Astrocyte (in vitro differentiated cells and primary cell): ENCODE data around the gene SLC39A7. TPM values are rescaled to one million over a fixed set of nuclear protein-coding genes. Genes with fewer than 3 reads are reported as not detected.

Experiments
- DNase-seq: peaks from one replicate; pipeline ENCODE4 v3.0.0-alpha.2; 2010; ENCODE audit warnings: low read depth
- FAIRE-seq: peaks from 2 replicates; lab custom pipeline; 2011; peaks lifted over from hg19 to GRCh38; lab: Jason Lieb, UNC
- H2AFZ ChIP-seq: 2 replicates; pipeline ENCODE4 v1.6.0; 2012; ENCODE audit warnings: low read depth, low read length, inconsistent platforms
- H3K27ac ChIP-seq: 2 replicates; pipeline ENCODE4 v1.5.1; 2011; ENCODE audit warnings: low read depth, low read length, inconsistent platforms
- H3K27me3 ChIP-seq: 2 replicates; pipeline ENCODE4 v1.6.0; 2011; ENCODE audit warnings: low read length, inconsistent platforms; ENCODE audit not compliant: insufficient read depth
- H3K36me3 ChIP-seq: 2 replicates; pipeline ENCODE4 v1.5.1; 2011; ENCODE audit warnings: low read length, inconsistent platforms; ENCODE audit not compliant: insufficient read depth
- H3K4me1 ChIP-seq: 2 replicates; pipeline ENCODE4 v1.5.1; 2011; ENCODE audit warnings: low read length, inconsistent platforms; ENCODE audit not compliant: insufficient read depth
- H3K4me2 ChIP-seq: 2 replicates; pipeline ENCODE4 v1.6.0; 2012; ENCODE audit warnings: low read length, inconsistent platforms
- H3K4me3 ChIP-seq: 2 replicates; pipeline ENCODE4 v1.5.1; 2011; ENCODE audit warnings: low read depth, mild to moderate bottlenecking, low read length, inconsistent platforms; ENCODE audit not compliant: insufficient read depth
- H3K79me2 ChIP-seq: 2 replicates; pipeline ENCODE4 v1.6.0; 2012; ENCODE audit warnings: mild to moderate bottlenecking, low read length, inconsistent platforms; ENCODE audit not compliant: insufficient read depth
- H3K9ac ChIP-seq: 2 replicates; pipeline ENCODE4 v1.6.0; 2012; ENCODE audit warnings: mild to moderate bottlenecking, low read length, inconsistent platforms
- H3K9me3 ChIP-seq: 2 replicates; pipeline ENCODE4 v1.5.1; 2012; ENCODE audit warnings: low read depth, mild to moderate bottlenecking, low read length, inconsistent platforms; ENCODE audit not compliant: insufficient read depth
- H4K20me1 ChIP-seq: 2 replicates; pipeline ENCODE4 v1.6.0; 2012; ENCODE audit warnings: low read length, inconsistent platforms; ENCODE audit not compliant: insufficient read depth
- H3K27ac Mint-ChIP-seq: one replicate; pipeline ENCODE4 v1.8.0; 2021; ENCODE audit warnings: mild to moderate bottlenecking, mixed read lengths; ENCODE audit not compliant: unreplicated experiment
- H3K27me3 Mint-ChIP-seq: one replicate; pipeline ENCODE4 v1.8.0; 2021; ENCODE audit warnings: low read depth, mixed read lengths; ENCODE audit not compliant: unreplicated experiment
- H3K36me3 Mint-ChIP-seq: one replicate; pipeline ENCODE4 v1.8.0; 2021; ENCODE audit warnings: low read depth, mixed read lengths; ENCODE audit not compliant: unreplicated experiment
- H3K4me1 Mint-ChIP-seq: one replicate; pipeline ENCODE4 v1.8.0; 2021; ENCODE audit warnings: low read depth, mixed read lengths; ENCODE audit not compliant: unreplicated experiment
- H3K4me3 Mint-ChIP-seq: one replicate; pipeline ENCODE4 v1.8.0; 2021; ENCODE audit warnings: mild to moderate bottlenecking, moderate library complexity, mixed read lengths; ENCODE audit not compliant: unreplicated experiment
- H3K9me3 Mint-ChIP-seq: one replicate; pipeline ENCODE4 v1.8.0; 2021; ENCODE audit warnings: mild to moderate bottlenecking, mixed read lengths; ENCODE audit not compliant: unreplicated experiment
- EZH2 ChIP-seq: IDR thresholded peaks from 2 replicates; pipeline ENCODE4 v1.6.1; 2012; ENCODE audit warnings: mild to moderate bottlenecking, low read length, inconsistent platforms; ENCODE audit not compliant: insufficient read depth
- total RNA-seq: library from RNA; stranded (reverse); gene quantifications from 2 replicates; pipeline ENCODE4 v1.2.1, GENCODE V29; 2021
- TF ChIP-seq, protein P1 (sequence below): IDR thresholded peaks from 2 replicates; pipeline ENCODE4 v1.5.1; 2011; ENCODE audit warnings: low read depth, mild to moderate bottlenecking, inconsistent platforms, low read length, moderate library complexity; ENCODE audit not compliant: insufficient read depth

The SLC39A7 gene
- total RNA-seq, 1 donor from 2014 or later, result 150 TPM

- no peaks in the 10 kb centered on the region for H3K36me3 ChIP-seq
- no peaks in the 10 kb centered on the region for H3K9me3 Mint-ChIP-seq
- no peaks in the 10 kb centered on the region for H3K27me3 ChIP-seq
- no peak overlapping the region for H3K4me3 ChIP-seq
- no peaks in the 10 kb centered on the region for H4K20me1 ChIP-seq
- H3K4me1 ChIP-seq, result no peaks in the 10 kb centered on the region
- peaks cover 46% of the 10 kb centered on the region for H3K27me3 Mint-ChIP-seq
- H3K27ac Mint-ChIP-seq, result no peak overlapping the region
- H3K36me3 Mint-ChIP-seq, result peaks cover 4% of the 10 kb centered on the region
- H3K4me2 ChIP-seq, result no peak overlapping the region
- no peaks in the 10 kb centered on the region for H3K9me3 ChIP-seq
- DNase-seq, result peak; percentile 14
- H3K9ac ChIP-seq, result no peak overlapping the region
- H3K4me3 Mint-ChIP-seq, result no peak overlapping the region
- no peak for FAIRE-seq
- TF ChIP-seq, protein P1, sequence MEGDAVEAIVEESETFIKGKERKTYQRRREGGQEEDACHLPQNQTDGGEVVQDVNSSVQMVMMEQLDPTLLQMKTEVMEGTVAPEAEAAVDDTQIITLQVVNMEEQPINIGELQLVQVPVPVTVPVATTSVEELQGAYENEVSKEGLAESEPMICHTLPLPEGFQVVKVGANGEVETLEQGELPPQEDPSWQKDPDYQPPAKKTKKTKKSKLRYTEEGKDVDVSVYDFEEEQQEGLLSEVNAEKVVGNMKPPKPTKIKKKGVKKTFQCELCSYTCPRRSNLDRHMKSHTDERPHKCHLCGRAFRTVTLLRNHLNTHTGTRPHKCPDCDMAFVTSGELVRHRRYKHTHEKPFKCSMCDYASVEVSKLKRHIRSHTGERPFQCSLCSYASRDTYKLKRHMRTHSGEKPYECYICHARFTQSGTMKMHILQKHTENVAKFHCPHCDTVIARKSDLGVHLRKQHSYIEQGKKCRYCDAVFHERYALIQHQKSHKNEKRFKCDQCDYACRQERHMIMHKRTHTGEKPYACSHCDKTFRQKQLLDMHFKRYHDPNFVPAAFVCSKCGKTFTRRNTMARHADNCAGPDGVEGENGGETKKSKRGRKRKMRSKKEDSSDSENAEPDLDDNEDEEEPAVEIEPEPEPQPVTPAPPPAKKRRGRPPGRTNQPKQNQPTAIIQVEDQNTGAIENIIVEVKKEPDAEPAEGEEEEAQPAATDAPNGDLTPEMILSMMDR, result peak; percentile 48
- TF ChIP-seq EZH2, result no peak
- no peaks in the 10 kb centered on the region for H3K79me2 ChIP-seq
- no peak overlapping the region for H2AFZ ChIP-seq
- H3K27ac ChIP-seq, result no peak overlapping the region
- H3K4me1 Mint-ChIP-seq, result no peaks in the 10 kb centered on the region
Measured at GRCh38 chr6:33172688-33173534, 27.8 kb upstream of the SLC39A7 start.

DNA sequence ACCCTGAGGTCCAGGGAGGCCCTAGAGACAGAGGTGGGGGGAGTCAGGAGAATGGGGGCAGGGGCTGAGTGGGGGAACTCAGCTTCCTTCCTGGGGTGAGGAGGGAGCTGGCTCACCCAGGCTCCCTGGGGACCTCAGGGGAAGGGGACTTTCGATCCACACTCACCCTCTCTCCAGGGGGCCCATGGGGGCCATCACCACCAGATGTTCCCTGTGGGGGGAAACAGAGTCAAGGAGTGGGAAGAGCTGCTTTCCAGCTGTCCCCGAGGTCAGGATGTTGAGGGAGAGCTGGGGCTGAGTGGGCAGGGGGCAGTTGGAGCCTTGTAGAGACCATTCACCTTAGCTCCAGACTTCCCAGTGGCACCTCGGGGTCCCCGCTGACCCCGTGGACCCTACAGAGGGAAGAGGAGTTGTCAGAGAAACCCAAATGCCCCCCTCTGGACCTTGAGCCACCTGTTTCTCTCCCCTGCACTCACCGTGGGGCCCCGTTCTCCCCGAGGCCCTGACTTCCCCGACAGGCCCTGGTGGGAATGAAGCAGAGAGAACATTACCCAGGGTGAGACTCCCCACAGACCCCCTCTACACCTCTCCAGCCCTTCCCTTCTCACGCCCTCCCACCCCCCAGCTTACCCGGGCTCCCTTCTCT is 27.0 kb upstream of the SLC39A7 start:
- H3K4me1 Mint-ChIP-seq, result no peaks in the 10 kb centered on the region
- FAIRE-seq (no peak), DNase-seq (no peak)
- peaks cover 47% of the 10 kb centered on the region for H3K27me3 Mint-ChIP-seq
- Histone ChIP-seq H3K4me2 (no peak overlapping the region), H2AFZ (no peak overlapping the region), H3K36me3 (no peaks in the 10 kb centered on the region), H3K9me3 (no peaks in the 10 kb centered on the region), H3K4me1 (no peaks in the 10 kb centered on the region), H4K20me1 (no peaks in the 10 kb centered on the region), H3K79me2 (no peaks in the 10 kb centered on the region), H3K27me3 (no peaks in the 10 kb centered on the region), H3K27ac (no peak overlapping the region), H3K9ac (no peak overlapping the region), H3K4me3 (no peak overlapping the region)
- H3K9me3 Mint-ChIP-seq, result no peaks in the 10 kb centered on the region
- H3K36me3 Mint-ChIP-seq, result peaks cover 7% of the 10 kb centered on the region
- no peak overlapping the region for H3K4me3 Mint-ChIP-seq
- H3K27ac Mint-ChIP-seq, result no peak overlapping the region
- no peak for TF ChIP-seq EZH2
- TF ChIP-seq, protein P1, result no peak

DNA sequence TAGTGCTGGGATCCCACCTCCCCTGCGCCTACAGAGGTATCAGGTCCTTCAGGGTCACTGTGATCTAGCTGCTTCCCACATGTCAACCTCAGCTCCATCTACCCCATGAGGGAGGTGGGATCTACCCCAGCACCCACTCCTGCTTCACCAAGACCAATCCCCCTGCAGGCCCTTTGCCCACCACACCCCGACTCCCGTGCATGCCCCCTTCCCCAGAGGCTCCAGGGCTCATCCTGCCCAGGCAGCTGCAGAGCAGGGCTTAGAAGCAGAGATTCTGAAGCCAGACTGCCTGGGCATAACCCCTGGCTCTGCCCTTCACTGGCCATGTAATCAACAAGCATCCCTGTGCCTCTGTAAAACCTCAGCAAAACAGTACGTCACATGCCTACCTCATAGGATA is 25.9 kb upstream of the SLC39A7 start:
- DNase-seq (no peak), FAIRE-seq (no peak)
- no peaks in the 10 kb centered on the region for H3K36me3 ChIP-seq
- Mint-ChIP-seq H3K27ac (no peak overlapping the region), H3K36me3 (peaks cover 7% of the 10 kb centered on the region), H3K27me3 (peaks cover 41% of the 10 kb centered on the region), H3K4me3 (no peak overlapping the region), H3K4me1 (no peaks in the 10 kb centered on the region), H3K9me3 (no peaks in the 10 kb centered on the region)
- H3K4me3 ChIP-seq, result no peak overlapping the region
- H3K27me3 ChIP-seq, result no peaks in the 10 kb centered on the region
- H3K9me3 ChIP-seq, result no peaks in the 10 kb centered on the region
- no peak overlapping the region for H3K9ac ChIP-seq
- no peak overlapping the region for H3K4me2 ChIP-seq
- H3K79me2 ChIP-seq, result no peaks in the 10 kb centered on the region
- no peaks in the 10 kb centered on the region for H4K20me1 ChIP-seq
- TF ChIP-seq, protein P1, result no peak
- no peak for TF ChIP-seq EZH2
- no peaks in the 10 kb centered on the region for H3K4me1 ChIP-seq
- H2AFZ ChIP-seq, result no peak overlapping the region
- H3K27ac ChIP-seq, result no peak overlapping the region
